GM12873 (cell line): Measurements from ENCODE around the gene KANSL1.

Source experiments
- CTCF ChIP-seq: IDR thresholded peaks from 2 replicates; pipeline ENCODE4 v1.5.1; 2012; ENCODE audit warnings: low read depth, mild to moderate bottlenecking, moderate library complexity, low read length, control low read depth; ENCODE audit not compliant: insufficient read depth; ENCODE audit errors: missing control alignments

Gene KANSL1

GRCh38 chr17:45997624-45998023, 195.6 kb downstream of the KANSL1 start:
- TF ChIP-seq CTCF, result no peak

- TF ChIP-seq CTCF, result no peak
Observed at GRCh38 chr17:45997166-45997565, 196.1 kb downstream of the KANSL1 start.

GRCh38 chr17:45996282-45996937, 196.8 kb downstream of the KANSL1 start:
- no peak for TF ChIP-seq CTCF

- TF ChIP-seq CTCF, result no peak
Observed at GRCh38 chr17:45995627-45996270, 197.5 kb downstream of the KANSL1 start.

- no peak for TF ChIP-seq CTCF
Observed at GRCh38 chr17:45994987-45995386, 198.2 kb downstream of the KANSL1 start.

GRCh38 chr17:45993962-45994627, 199.1 kb downstream of the KANSL1 start:
- TF ChIP-seq CTCF, result no peak

- TF ChIP-seq CTCF, result no peak
Observed at GRCh38 chr17:45992904-45993303, 200.3 kb downstream of the KANSL1 start.
